Measurements from ENCODE around the gene IER3IP1.
"Not testable (repeated sequence)": the region's sequence is repeated elsewhere in the genome, so short reads cannot be mapped to it uniquely, and the experiment has no call there.

The IER3IP1 gene

GRCh38 chr18:47174545-47175116, 1.5 kb downstream of the IER3IP1 start:
- TF ChIP-seq CTCF (IDR thresholded peaks at IDR 0.05; ENCODE audit: borderline replicate concordance, insufficient read depth, low read depth, low read length): no peak
- no peak overlapping the region for H3K4me3 ChIP-seq (ENCODE audit: low read depth, low read length)

- no peak for TF ChIP-seq CTCF (IDR thresholded peaks at IDR 0.05; ENCODE audit: borderline replicate concordance, insufficient read depth, low read depth, low read length)
- no peak overlapping the region for H3K4me3 ChIP-seq (ENCODE audit: low read depth, low read length)
Observed at GRCh38 chr18:47172476-47172875, 3.7 kb downstream of the IER3IP1 start.

- H3K4me3 ChIP-seq (ENCODE audit: low read depth, low read length): no peak overlapping the region
- no peak for TF ChIP-seq CTCF (IDR thresholded peaks at IDR 0.05; ENCODE audit: borderline replicate concordance, insufficient read depth, low read depth, low read length)
Observed at GRCh38 chr18:47168913-47169312, 7.3 kb downstream of the IER3IP1 start.

GRCh38 chr18:47168509-47168908, 7.7 kb downstream of the IER3IP1 start:
- no peak for TF ChIP-seq CTCF (IDR thresholded peaks at IDR 0.05; ENCODE audit: borderline replicate concordance, insufficient read depth, low read depth, low read length)
- H3K4me3 ChIP-seq (ENCODE audit: low read depth, low read length): no peak overlapping the region

- no peak overlapping the region for H3K4me3 ChIP-seq (ENCODE audit: low read depth, low read length)
- TF ChIP-seq CTCF (IDR thresholded peaks at IDR 0.05; ENCODE audit: borderline replicate concordance, insufficient read depth, low read depth, low read length): no peak
Observed at GRCh38 chr18:47166294-47166693, 9.9 kb downstream of the IER3IP1 start.

GRCh38 chr18:47163241-47163640, 12.9 kb downstream of the IER3IP1 start:
- no peak overlapping the region for H3K4me3 ChIP-seq (ENCODE audit: low read depth, low read length)
- TF ChIP-seq CTCF (IDR thresholded peaks at IDR 0.05; ENCODE audit: borderline replicate concordance, insufficient read depth, low read depth, low read length): no peak

GRCh38 chr18:47160256-47160655, 15.9 kb downstream of the IER3IP1 start:
- H3K4me3 ChIP-seq (ENCODE audit: low read depth, low read length): no peak overlapping the region
- TF ChIP-seq CTCF (IDR thresholded peaks at IDR 0.05; ENCODE audit: borderline replicate concordance, insufficient read depth, low read depth, low read length): no peak

GRCh38 chr18:47158404-47158803, 17.8 kb downstream of the IER3IP1 start:
- not testable (repeated sequence) for H3K4me3 ChIP-seq (ENCODE audit: low read depth, low read length)

Data from GM12875 (cell line).